HuH-7.5 (cell line): ENCODE measurements around the gene S100A11.
"Not testable (repeated sequence)": the region's sequence is repeated elsewhere in the genome, so short reads cannot be mapped to it uniquely, and the experiment has no call there.

Source experiments
- DNase-seq: peaks from one replicate; pipeline ENCODE4 v3.0.0; 2011; ENCODE audit warnings: low spot score

The S100A11 gene

DNA sequence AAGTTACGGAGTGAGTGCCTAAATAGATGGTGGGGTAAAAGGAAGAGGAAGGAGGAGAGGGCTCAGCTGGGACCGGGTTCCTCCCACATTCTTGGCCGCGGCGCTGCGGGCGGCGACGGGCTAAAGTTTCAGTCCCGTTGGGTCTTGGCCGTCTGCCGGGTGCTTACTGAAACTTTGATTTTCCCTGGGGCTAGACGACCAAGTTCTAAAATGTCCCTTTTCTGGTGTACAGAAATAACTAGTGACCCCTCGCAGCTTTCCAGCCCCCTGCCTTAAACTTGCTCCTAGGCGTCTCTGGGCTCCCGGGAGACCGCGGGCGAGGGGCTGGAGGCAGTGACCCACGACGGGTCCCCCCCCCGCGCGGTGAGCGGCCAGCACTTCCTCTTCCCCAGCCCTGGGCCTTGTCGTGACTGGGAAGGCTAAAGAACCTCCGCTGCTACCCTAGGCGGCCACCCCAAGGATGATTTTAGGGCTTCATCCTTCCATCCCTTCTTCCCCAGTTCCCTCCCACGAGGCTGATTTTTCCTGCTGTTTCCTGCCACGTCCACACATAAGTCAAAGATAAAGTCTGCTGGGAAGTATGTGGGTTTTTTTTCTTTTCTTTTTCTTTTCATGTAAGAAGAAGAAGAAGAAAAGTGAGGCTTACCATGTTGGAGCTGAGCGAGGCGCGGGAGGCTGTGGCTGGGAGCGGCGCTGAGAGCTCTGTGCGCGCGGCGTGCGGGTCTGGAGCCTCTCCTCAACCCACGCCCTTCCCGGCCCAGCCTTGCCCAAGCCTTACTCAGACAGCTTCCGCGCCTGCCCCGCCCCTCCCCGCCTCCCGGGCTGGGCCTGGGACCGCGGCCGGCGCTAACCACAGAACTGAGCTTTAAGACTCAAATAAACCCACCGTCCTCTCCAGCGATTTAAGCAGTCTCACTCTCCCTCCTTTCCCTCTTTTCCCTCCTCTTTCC is at the start of gene S100A11:
Gene S100A11, minus strand, starts transcription at position 738 of the 950 bp plus-strand sequence. Its CDS starts 89 bp downstream, at position 649.
- DNase-seq = peak; percentile 51

DNA sequence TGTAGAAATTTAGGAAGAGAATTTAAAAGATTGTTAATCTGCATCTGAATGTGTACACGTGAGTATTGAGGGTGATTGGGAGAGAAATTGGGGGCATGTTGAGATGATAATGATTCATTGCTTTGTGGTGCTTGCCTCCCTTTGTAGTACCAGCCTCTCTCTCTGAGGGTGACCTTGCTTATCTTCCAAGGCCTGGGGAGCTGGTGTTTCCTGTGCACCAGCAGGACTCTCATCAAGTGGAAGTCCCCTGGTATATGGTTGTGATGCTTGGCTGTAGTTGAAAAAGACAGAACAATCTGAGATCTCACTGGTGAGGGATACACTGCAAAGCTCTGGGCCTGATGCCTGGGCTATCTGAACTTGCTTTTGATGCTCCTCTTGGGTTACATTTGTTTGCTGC is 48.0 kb upstream of the S100A11 start:
- DNase-seq = no peak

- DNase-seq = not testable (repeated sequence)
Measured at GRCh38 chr1:152081026-152081425, 44.2 kb upstream of the S100A11 start.

- not testable (repeated sequence) for DNase-seq
Measured at GRCh38 chr1:152080494-152080893, 43.7 kb upstream of the S100A11 start.

DNA sequence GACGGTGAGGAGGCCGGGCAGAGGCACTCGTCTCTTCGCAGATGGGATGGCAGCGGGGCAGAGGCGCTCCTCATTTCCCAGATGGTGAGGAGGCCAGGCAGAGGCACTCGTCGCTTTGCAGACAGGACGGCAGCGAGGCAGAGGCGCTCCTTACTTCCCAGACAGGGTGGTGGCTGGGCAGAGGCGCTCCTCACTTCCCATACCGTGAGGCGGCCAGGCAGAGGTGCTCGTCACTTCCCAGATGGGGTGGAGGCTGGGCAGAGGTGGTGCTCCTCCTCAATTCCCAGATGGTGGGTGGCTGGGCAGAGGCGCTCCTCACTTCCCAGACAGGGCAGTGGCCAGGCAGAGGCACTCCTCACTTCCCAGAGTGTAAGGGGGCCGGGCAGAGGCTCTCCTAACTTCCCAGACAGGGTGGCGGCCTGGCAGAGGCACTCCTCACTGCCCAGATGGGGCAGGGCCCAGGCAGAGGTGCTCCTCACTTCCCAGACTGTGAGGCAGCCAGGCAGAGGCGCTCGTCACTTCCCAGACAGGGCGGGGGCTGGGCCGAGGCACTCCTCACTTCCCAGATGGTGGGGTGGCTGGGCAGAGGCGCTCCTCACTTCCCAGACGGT is 42.1 kb upstream of the S100A11 start:
- DNase-seq = no peak

- DNase-seq = no peak
Measured at GRCh38 chr1:152072311-152072710, 35.5 kb upstream of the S100A11 start.

GRCh38 chr1:152071123-152071522 is 34.3 kb upstream of the S100A11 start:
- no peak for DNase-seq

- DNase-seq = no peak
Measured at GRCh38 chr1:152067929-152068328, 31.1 kb upstream of the S100A11 start.

GRCh38 chr1:152067150-152067549 is 30.3 kb upstream of the S100A11 start:
- no peak for DNase-seq

DNA sequence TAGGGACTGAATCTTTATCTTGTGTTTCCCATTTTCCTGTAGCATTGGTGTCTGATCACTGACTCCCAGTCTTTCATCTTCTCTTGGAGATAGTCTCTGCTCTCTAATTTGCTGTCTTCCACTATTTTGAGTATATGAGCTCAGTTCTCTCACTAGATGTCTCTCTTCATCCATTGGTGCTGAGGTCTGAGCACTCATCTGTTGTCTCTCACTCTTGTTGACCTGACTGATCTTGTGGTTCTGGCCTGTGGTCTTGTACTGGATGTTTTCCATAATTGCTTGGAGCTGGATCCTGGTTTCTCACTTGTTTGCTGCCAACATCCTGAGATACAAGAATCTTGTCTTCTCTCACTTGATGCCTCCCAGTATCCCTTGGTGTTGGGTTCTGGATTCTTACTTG is 25.1 kb upstream of the S100A11 start:
- no peak for DNase-seq

- DNase-seq = no peak
Measured at GRCh38 chr1:152053375-152053774, 16.6 kb upstream of the S100A11 start.

GRCh38 chr1:152052606-152053005 is 15.8 kb upstream of the S100A11 start:
- DNase-seq = peak; percentile 50

DNA sequence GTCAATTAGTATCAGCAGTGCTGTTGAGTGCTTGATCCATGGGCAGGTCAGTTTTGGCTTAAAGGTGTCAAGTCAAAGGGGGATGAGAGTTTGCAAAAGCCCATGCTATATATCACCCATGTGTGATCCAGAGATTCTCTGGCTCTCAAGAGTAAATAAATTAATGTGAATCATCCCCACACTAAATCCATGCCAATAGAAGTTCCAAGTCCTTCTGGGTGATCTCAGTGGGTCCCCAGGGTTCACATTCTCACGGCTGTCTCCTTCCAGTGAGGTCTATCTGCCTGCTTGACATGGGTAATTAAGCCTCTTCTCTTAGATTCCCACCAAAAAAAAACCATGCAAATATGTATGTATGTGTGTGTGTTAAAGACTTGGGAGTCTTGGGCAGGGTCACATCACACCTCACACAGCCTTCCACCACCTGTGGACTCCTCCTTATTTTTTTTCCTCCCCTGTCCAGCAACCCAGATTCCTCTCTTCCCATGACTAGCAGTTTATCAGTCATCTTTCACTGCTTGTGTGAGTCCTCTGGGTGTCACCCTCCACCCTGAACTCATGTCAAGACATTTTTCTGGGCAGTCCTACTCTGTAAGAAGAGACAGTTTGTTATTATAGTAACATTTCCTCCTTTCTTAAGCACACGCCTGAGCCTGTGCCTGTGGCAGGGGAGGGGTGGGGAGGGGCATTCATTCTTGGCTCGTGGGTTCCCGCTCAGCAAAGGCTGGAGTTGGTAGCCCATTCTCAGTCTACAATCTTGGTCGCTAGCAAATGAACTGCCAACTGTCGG is 14.3 kb upstream of the S100A11 start:
- no peak for DNase-seq

GRCh38 chr1:152049291-152050083 is 12.7 kb upstream of the S100A11 start:
- DNase-seq = no peak

- DNase-seq = peak; percentile 28
Measured at GRCh38 chr1:152048416-152049009, 11.7 kb upstream of the S100A11 start.

- peak; percentile 56 for DNase-seq
Measured at GRCh38 chr1:152047730-152048415, 11.1 kb upstream of the S100A11 start.

DNA sequence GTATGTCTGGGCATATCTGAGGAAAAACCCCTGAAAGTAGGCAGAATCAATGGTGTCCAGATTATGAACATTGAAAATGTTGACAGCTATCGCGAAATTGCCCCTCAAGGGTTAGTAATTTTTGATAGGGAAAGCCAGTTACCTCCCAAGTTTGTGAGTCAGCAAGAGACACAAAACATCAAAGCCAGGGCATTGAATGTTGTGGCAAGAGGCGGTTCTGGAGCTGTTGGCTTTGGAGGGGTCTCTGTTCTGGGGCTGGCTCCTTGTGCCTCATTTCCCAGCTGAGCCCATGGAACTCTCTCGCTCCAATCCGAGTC is 10.6 kb upstream of the S100A11 start:
- DNase-seq = no peak

DNA sequence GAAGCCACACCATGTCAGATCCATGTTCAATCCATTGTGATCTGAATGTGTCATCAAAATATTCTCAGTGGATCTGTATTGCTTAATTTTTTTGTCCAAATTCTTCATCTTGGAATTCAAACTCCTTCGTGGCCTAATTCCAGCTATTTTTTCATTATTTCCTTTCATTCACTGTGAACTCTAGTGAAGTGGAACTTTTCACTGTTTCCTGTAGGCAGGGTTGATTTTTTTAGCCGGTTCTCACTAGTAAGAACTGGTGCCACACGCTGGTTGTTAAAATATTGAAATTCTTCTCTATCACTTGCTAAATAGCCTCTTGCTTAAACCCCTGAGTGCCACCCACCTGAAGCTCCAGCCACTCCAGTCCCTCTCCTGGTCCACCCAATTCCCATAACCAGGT is 7.6 kb upstream of the S100A11 start:
- no peak for DNase-seq

DNA sequence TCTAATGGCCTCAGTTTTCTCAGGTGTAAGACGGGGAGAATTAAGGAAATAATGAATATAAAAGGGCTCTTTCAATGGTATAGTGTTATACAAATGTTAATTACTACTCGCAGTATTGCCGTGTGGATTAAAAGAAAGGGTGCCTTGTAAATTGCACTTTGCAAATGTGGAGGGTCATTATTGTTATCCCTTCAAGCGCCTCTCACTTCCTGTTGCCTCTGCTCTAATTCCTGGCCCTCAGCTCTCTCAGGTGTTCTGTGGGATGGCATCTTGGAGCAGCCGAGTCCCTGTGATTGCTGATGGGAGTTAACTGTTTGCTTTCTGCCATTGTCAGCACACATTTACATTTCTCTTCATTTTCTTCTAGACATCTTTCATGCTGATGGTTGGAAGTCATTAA is 7.1 kb upstream of the S100A11 start:
- no peak for DNase-seq

GRCh38 chr1:152042030-152042429 is 5.2 kb upstream of the S100A11 start:
- DNase-seq = no peak

- no peak for DNase-seq
Measured at GRCh38 chr1:152039886-152040285, 3.1 kb upstream of the S100A11 start.
